Osteoblast (primary cell): ENCODE results near the gene ANKRD44. TPM values are rescaled to one million over a fixed set of nuclear protein-coding genes. Genes with fewer than 3 reads are reported as not detected.

ENCODE experiments used
- DNase-seq: peaks from one replicate; pipeline ENCODE4 v3.0.0; 2011; ENCODE audit warnings: low spot score, mixed read lengths; ENCODE audit not compliant: insufficient read length; ENCODE audit errors: missing footprints
- H2AFZ ChIP-seq: 2 replicates; pipeline ENCODE4 v1.6.0; 2011; ENCODE audit warnings: mild to moderate bottlenecking, low read length
- H3K27ac ChIP-seq: 2 replicates; pipeline ENCODE4 v1.5.1; 2011; ENCODE audit warnings: mild to moderate bottlenecking, low read depth, low read length, moderate library complexity
- H3K27me3 ChIP-seq: 2 replicates; pipeline ENCODE4 v1.6.0; 2012; ENCODE audit warnings: mild to moderate bottlenecking, control low read depth, inconsistent platforms, low read length, moderate library complexity; ENCODE audit not compliant: insufficient read depth
- H3K36me3 ChIP-seq: 2 replicates; pipeline ENCODE4 v1.5.1; 2011; ENCODE audit warnings: mild to moderate bottlenecking, low read length, control low read depth, moderate library complexity; ENCODE audit not compliant: insufficient read depth
- H3K4me1 ChIP-seq: 2 replicates; pipeline ENCODE4 v1.5.1; 2011; ENCODE audit warnings: mild to moderate bottlenecking, low read length, control low read depth, moderate library complexity; ENCODE audit not compliant: insufficient read depth
- H3K4me2 ChIP-seq: 2 replicates; pipeline ENCODE4 v1.6.0; 2011; ENCODE audit warnings: mild to moderate bottlenecking, low read length; ENCODE audit not compliant: insufficient read depth
- H3K4me3 ChIP-seq: fragments of 200-600 bp; sonication (generic); 3 replicates; pipeline ENCODE4 v1.5.1; 2012; ENCODE audit warnings: mild to moderate bottlenecking, low read length, inconsistent platforms; ENCODE audit not compliant: insufficient read depth
- H3K79me2 ChIP-seq: 2 replicates; pipeline ENCODE4 v1.6.0; 2012; ENCODE audit warnings: mild to moderate bottlenecking, low read length, control low read depth, inconsistent platforms; ENCODE audit not compliant: insufficient read depth
- H3K9me3 ChIP-seq: 2 replicates; pipeline ENCODE4 v1.5.1; 2011; ENCODE audit warnings: low read depth, low read length, control low read depth
- H4K20me1 ChIP-seq: 2 replicates; pipeline ENCODE4 v1.6.0; 2012; ENCODE audit warnings: mild to moderate bottlenecking, low read length, control low read depth; ENCODE audit not compliant: insufficient read depth
- CTCF ChIP-seq: IDR thresholded peaks from 2 replicates; pipeline ENCODE4 v1.5.1; 2011; ENCODE audit warnings: mild to moderate bottlenecking, low read depth, low read length, moderate library complexity; ENCODE audit errors: extremely low read depth
- total RNA-seq: library from RNA; depleted of rRNA; stranded (reverse); fragments of >200 nt; gene quantifications from 2 replicates; pipeline ENCODE4 v1.2.3, GENCODE V29; 2012

Gene ANKRD44
- total RNA-seq, 1 donor: 44.5 TPM

DNA sequence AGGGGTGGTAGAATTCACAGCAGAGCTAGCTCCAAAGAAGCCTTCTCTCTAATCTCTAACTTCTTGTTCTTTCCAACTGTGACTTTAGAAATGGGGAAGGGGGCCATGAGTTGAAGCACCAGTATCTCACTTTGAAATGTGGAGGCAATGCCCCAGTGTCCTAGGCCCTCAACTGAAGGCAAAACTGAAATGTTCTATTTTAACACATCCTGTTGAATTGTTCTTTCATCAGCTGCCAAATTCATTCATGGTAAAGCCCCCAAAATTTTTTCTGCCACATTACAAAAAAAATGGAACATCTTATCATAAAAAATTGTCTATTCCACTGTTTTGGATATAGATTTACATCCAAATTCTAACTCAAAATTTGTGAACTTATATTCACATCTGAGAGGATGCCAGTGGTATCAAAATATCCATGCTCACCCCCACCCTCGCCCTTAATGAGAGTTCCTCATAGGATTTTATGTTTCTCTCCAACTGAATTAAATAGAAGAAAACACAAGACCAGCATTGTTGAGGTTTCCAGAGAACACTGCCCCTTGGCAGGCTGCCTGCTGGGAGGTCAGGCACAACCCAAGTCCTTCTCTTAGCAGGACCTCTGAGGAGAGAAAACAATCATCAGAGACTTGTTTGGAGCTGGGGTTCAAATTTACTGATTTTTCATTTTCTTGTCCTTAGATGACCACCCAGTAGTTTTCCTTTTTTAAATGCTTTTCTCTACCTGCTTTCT, 236.7 kb downstream of the ANKRD44 start:
- no peak for TF ChIP-seq CTCF
- Histone ChIP-seq H4K20me1 (no peaks in the 10 kb centered on the region), H3K9me3 (no peaks in the 10 kb centered on the region), H2AFZ (no peak overlapping the region), H3K4me2 (no peak overlapping the region), H3K4me1 (no peaks in the 10 kb centered on the region), H3K36me3 (no peaks in the 10 kb centered on the region), H3K79me2 (no peaks in the 10 kb centered on the region), H3K4me3 (no peak overlapping the region), H3K27ac (no peak overlapping the region), H3K27me3 (no peaks in the 10 kb centered on the region)
- DNase-seq: no peak

DNA sequence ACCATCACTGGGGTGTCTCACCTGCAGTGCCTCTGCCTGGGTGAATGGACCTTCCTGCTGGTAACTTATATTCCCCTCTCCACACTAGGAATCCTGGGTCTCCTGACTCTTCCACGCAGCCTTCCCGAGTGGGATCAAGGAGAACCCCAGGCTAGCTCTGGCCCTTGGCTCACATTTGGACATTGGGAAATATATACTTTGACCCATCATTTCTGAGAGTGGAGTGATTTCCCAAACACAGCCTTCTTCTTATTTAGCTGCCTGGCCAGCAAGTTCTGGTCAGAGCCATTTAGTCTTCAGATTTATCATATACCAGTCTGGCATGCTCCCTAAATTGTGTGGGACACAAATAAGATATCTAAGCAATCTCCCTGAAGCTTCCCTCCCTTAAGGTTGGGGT, 237.3 kb downstream of the ANKRD44 start:
- no peak overlapping the region for H2AFZ ChIP-seq
- DNase-seq: no peak
- H3K79me2 ChIP-seq: no peaks in the 10 kb centered on the region
- no peak overlapping the region for H3K4me3 ChIP-seq
- TF ChIP-seq CTCF: no peak
- no peaks in the 10 kb centered on the region for H3K4me1 ChIP-seq
- no peaks in the 10 kb centered on the region for H3K27me3 ChIP-seq
- H3K36me3 ChIP-seq: no peaks in the 10 kb centered on the region
- H3K9me3 ChIP-seq: no peaks in the 10 kb centered on the region
- H3K4me2 ChIP-seq: no peak overlapping the region
- H3K27ac ChIP-seq: no peak overlapping the region
- no peaks in the 10 kb centered on the region for H4K20me1 ChIP-seq

GRCh38 chr2:197072533-197072932, 238.0 kb downstream of the ANKRD44 start:
- Histone ChIP-seq H3K4me2 (no peak overlapping the region), H3K27me3 (no peaks in the 10 kb centered on the region), H4K20me1 (no peaks in the 10 kb centered on the region), H3K4me3 (no peak overlapping the region), H3K36me3 (no peaks in the 10 kb centered on the region), H3K27ac (no peak overlapping the region), H2AFZ (no peak overlapping the region), H3K79me2 (no peaks in the 10 kb centered on the region), H3K9me3 (no peaks in the 10 kb centered on the region), H3K4me1 (no peaks in the 10 kb centered on the region)
- no peak for TF ChIP-seq CTCF
- peak; percentile 15 for DNase-seq

DNA sequence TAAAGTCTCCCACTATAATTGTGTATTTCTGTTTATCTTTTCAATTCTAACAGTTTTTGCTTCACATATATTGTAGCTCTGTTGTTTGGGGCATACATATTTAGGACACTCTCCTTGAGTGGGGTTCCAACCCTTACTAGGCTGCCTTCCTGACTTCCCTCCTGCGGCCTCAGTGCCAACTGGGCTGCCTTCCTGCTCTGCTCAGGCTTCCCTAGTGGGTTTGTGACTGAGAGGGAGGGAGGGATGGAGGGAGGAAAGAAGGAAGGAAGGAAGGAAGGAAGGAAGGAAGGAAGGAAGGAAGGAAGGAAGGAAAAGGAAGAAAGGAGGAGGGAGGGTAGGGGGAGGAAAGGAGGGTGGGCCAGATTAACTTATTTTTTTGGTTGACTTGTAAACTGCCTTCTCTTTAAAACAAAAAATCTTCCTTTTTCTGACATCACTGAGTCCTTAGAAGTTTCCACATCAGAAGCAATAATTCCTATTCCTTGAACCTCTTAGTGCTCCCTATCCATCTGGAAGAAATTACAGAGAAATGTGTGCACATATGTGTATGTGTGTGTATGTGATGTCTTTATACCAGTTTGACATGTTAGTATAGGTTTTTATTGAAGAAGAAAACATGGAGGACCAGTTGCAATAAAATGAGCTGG, 238.7 kb downstream of the ANKRD44 start:
- no peaks in the 10 kb centered on the region for H4K20me1 ChIP-seq
- H3K9me3 ChIP-seq: no peaks in the 10 kb centered on the region
- H3K4me2 ChIP-seq: no peak overlapping the region
- DNase-seq: no peak
- TF ChIP-seq CTCF: no peak
- H3K4me3 ChIP-seq: no peak overlapping the region
- H3K36me3 ChIP-seq: no peaks in the 10 kb centered on the region
- no peak overlapping the region for H3K27ac ChIP-seq
- H3K79me2 ChIP-seq: no peaks in the 10 kb centered on the region
- H3K27me3 ChIP-seq: no peaks in the 10 kb centered on the region
- H3K4me1 ChIP-seq: no peaks in the 10 kb centered on the region
- H2AFZ ChIP-seq: no peak overlapping the region
